ENCODE data around the gene KREMEN2. TPM values are rescaled to one million over a fixed set of nuclear protein-coding genes. Genes with fewer than 3 reads are reported as not detected.
"Not testable (repeated sequence)": the region's sequence is repeated elsewhere in the genome, so short reads cannot be mapped to it uniquely, and the experiment has no call there.

KREMEN2 gene
- total and polyA plus RNA-seq, 2 of the 4 experiments (the other 2 are of a cell fraction), result 0.03 TPM; not detected in 1

GRCh38 chr16:2943716-2944115 is 20.4 kb upstream of the KREMEN2 start:
- H3K14ac ChIP-seq (replicated peaks; ENCODE audit: low read depth, low read length); H3K9me1 ChIP-seq (ENCODE audit: insufficient read depth, low read length); intact Hi-C loops (cut with micrococcal nuclease): not testable (repeated sequence)

More at GRCh38 chr16:2943716-2944115, 20.4 kb upstream of the KREMEN2 start:
- DNase-seq; H3K4me1 ChIP-seq (ENCODE audit: control insufficient read depth, insufficient read depth, low read length); dilution Hi-C loops (cut with HindIII; ENCODE audit: low sequenced_read_pairs, unreplicated experiment); H2AK5ac ChIP-seq (ENCODE audit: low read depth, low read length); H4K91ac ChIP-seq (ENCODE audit: insufficient read depth, low read depth, low read length); ATAC-seq (ENCODE audit: low read depth); H3K27ac ChIP-seq (ENCODE audit: insufficient read depth, low read length); H2BK120ac ChIP-seq (ENCODE audit: low read depth, low read length); H3K4me3 ChIP-seq (ENCODE audit: insufficient read depth, low read depth, low read length); H4K5ac ChIP-seq (ENCODE audit: low read depth, low read length); POLR2A ChIA-PET (ENCODE audit: unreplicated experiment); CTCF ChIA-PET; H3K18ac ChIP-seq (ENCODE audit: low read depth, low read length); H3K9me3 ChIP-seq (ENCODE audit: control insufficient read depth, insufficient read depth, low read length); H3K4me2 ChIP-seq (ENCODE audit: low read depth, low read length); H3K23ac ChIP-seq (ENCODE audit: low read depth, low read length); H3K27me3 ChIP-seq (ENCODE audit: control insufficient read depth, insufficient read depth, low read length); H4K8ac ChIP-seq (ENCODE audit: low read depth in 2 of 2, low read length in 2 of 2); H3K79me1 ChIP-seq (ENCODE audit: low read depth in 1 of 2, low read length in 2 of 2); H2BK5ac ChIP-seq (ENCODE audit: low read depth, low read length, poor library complexity, severe bottlenecking); H3K9ac ChIP-seq (ENCODE audit: low read depth, low read length); H2AK9ac ChIP-seq (replicated peaks; ENCODE audit: low read depth, low read length, poor library complexity); BruUV-seq (replicated peaks); H2BK15ac ChIP-seq (ENCODE audit: low read depth, low read length); H3K4ac ChIP-seq (ENCODE audit: low read depth, low read length); H2BK20ac ChIP-seq (ENCODE audit: low read depth, low read length); H4K20me1 ChIP-seq (ENCODE audit: insufficient read depth, low read length); in situ Hi-C loops (cut with MboI; ENCODE audit: low sequenced_read_pairs); H3K56ac ChIP-seq (ENCODE audit: extremely low read depth, insufficient read depth, low read length); H2AFZ ChIP-seq (replicated peaks; ENCODE audit: low read length, poor library complexity): not testable (repeated sequence)
- 90% methylated on average over 4 of the region's 12 CpGs; no CpG with 5 or more reads in 1 of the 2 experiments for WGBS, 2 experiments (ENCODE audit: extremely low coverage in 2 of 2, insufficient read length in 1 of 2)
- peaks cover 45% of the 10 kb centered on the region for H3K36me3 ChIP-seq (ENCODE audit: control insufficient read depth, insufficient read depth, low read length)
